H1 (cell line): Measurements from ENCODE around the gene TTYH2. TPM values are rescaled to one million over a fixed set of nuclear protein-coding genes. Genes with fewer than 3 reads are reported as not detected.

Experiments
- HDAC2 ChIP-seq, 2 experiments: fragments of 300-600 bp in 1 of 2; sonication (generic) in 1 of 2; IDR thresholded peaks; 2 replicates each; pipeline ENCODE4 v1.6.1; 2011 to 2012; ENCODE audit warnings: low read depth in 2 of 2, low read length in 2 of 2, mild to moderate bottlenecking in 2 of 2, moderate library complexity in 2 of 2, borderline replicate concordance in 1 of 2, inconsistent platforms in 1 of 2
- MAFK ChIP-seq: IDR thresholded peaks from 2 replicates; pipeline ENCODE4 v1.6.1; 2012; ENCODE audit warnings: low read depth, mild to moderate bottlenecking, improper control_type of control experiment, low read length
- polyA plus RNA-seq, 7 experiments: library from polyadenylated mRNA; depleted of rRNA in 3 of 7; stranded (reverse) in 5 of 7; unstranded in 2 of 7; fragments of >200 nt in 5 of 7; fragments of 200-250 nt in 2 of 7; gene quantifications; 1 replicate in 5 of 7; 2 replicates in 1 of 7; 4 replicates in 1 of 7; pipeline versions ENCODE4 v1.2.1 to v1.2.3, GENCODE V29; 2011 to 2013; ENCODE audit warnings: missing spikeins in 2 of 7, mixed read lengths in 2 of 7
- total RNA-seq: library from RNA; stranded (reverse); fragmentation: NEBNext Ultra II Directional; extraction: Animal tissue kit (Norgen Biotek cat#: 25700); gene quantifications from 2 replicates; pipeline ENCODE4 v1.2.1, GENCODE V29; 2021
- TF ChIP-seq, protein P1 (sequence below), 3 experiments: IDR thresholded peaks; 1 replicate in 2 of 3; 2 replicates in 1 of 3; pipeline versions ENCODE4 v1.5.1 to v1.6.1; 2011; ENCODE audit warnings: low read length in 3 of 3, mild to moderate bottlenecking in 3 of 3, inconsistent platforms in 2 of 3, low read depth in 1 of 3, moderate library complexity in 1 of 3; ENCODE audit not compliant: insufficient read depth in 1 of 3; ENCODE audit errors: control extremely low read depth in 1 of 3

Gene TTYH2
- total and polyA plus RNA-seq, 2 of the 8 experiments (the other 6 are each of a cell fraction or from before 2014, with no cell fraction given) = 3.2 to 9.2 TPM

DNA sequence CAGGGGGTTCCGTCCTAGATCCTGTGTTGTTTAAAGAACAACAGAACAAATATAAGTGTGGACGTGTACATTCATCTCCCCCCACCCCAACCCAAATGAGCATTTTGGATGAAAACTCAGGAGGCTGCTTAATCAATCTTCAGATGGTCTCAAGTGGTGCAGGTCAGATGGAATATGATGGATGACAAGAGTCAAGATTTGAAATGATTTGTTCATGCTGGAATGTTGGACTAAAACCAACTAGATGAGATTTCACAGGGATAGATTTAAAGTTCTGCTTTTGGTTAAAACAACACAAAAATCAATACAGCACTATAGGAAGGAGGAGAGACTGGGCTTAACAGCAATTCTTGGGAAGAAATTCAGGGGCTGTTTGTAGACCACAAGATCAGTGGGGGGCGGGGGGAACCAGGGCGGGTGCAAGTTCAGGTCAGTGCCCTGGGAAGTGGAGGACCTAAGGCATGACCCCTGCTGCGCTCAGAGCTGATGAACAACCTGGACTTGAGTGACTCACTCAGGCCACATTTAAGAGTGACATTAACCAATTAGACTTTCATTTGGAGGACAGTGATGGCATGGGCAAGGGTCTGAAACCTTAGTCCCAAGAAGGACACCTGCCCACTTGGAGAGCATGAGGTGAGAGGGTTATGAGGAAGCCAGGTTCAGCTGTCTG, 15.1 kb downstream of the TTYH2 start (continued):
- no peak for TF ChIP-seq MAFK
- TF ChIP-seq, protein P1, sequence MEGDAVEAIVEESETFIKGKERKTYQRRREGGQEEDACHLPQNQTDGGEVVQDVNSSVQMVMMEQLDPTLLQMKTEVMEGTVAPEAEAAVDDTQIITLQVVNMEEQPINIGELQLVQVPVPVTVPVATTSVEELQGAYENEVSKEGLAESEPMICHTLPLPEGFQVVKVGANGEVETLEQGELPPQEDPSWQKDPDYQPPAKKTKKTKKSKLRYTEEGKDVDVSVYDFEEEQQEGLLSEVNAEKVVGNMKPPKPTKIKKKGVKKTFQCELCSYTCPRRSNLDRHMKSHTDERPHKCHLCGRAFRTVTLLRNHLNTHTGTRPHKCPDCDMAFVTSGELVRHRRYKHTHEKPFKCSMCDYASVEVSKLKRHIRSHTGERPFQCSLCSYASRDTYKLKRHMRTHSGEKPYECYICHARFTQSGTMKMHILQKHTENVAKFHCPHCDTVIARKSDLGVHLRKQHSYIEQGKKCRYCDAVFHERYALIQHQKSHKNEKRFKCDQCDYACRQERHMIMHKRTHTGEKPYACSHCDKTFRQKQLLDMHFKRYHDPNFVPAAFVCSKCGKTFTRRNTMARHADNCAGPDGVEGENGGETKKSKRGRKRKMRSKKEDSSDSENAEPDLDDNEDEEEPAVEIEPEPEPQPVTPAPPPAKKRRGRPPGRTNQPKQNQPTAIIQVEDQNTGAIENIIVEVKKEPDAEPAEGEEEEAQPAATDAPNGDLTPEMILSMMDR (IDR thresholded peaks at IDR 0.05; ENCODE audit: control extremely low read depth in 1 of 3, insufficient read depth in 1 of 3, low read depth in 1 of 3, low read length in 3 of 3) = no peak
- no peak for TF ChIP-seq HDAC2 (IDR thresholded peaks at IDR 0.05; ENCODE audit: borderline replicate concordance in 1 of 2, low read depth in 2 of 2, low read length in 2 of 2)
- TF ChIP-seq, all 59 proteins: peak for 0
